HepG2 (cell line): ENCODE data around the gene SAMM50. TPM values are rescaled to one million over a fixed set of nuclear protein-coding genes. Genes with fewer than 3 reads are reported as not detected.
A peak's percentile ranks its signal among the peaks of the same experiment; 100 is the strongest.

ENCODE experiments used
- AHR ChIP-seq: IDR thresholded peaks from 2 replicates; pipeline ENCODE4 v1.6.1; 2018; ENCODE audit warnings: missing genetic modification reagents, missing compliant biosample characterization
- ARID3A ChIP-seq: IDR thresholded peaks from 2 replicates; pipeline ENCODE4 v1.6.1; 2012; ENCODE audit warnings: low read depth, low read length, improper control_type of control experiment
- DMAP1 ChIP-seq: IDR thresholded peaks from 2 replicates; pipeline ENCODE4 v1.6.1; 2016
- ESRRA ChIP-seq: sonication (generic); formaldehyde crosslinking; IDR thresholded peaks from 2 replicates; pipeline ENCODE4 v1.5.1; 2020; ENCODE audit warnings: mild to moderate bottlenecking, low read depth, missing genetic modification reagents
- FOSL1 ChIP-seq: sonication (generic); formaldehyde crosslinking; IDR thresholded peaks from 2 replicates; pipeline ENCODE4 v1.9.0; 2021; ENCODE audit warnings: missing genetic modification reagents, borderline replicate concordance
- HNF4G ChIP-seq, 2 experiments: sonication (generic) in 1 of 2; formaldehyde crosslinking in 1 of 2; IDR thresholded peaks; 2 replicates each; pipeline versions ENCODE4 v1.4.0 to v1.6.1; 2011 to 2020; ENCODE audit warnings: borderline replicate concordance in 2 of 2, low read depth in 2 of 2, mild to moderate bottlenecking in 2 of 2, low read length in 1 of 2, missing genetic modification reagents in 1 of 2, moderate library complexity in 1 of 2
- HOXA3 ChIP-seq: sonication (generic); formaldehyde crosslinking; IDR thresholded peaks from 2 replicates; pipeline ENCODE4 v1.5.0; 2020; ENCODE audit warnings: missing genetic modification reagents
- PRDM15 ChIP-seq: sonication (generic); formaldehyde crosslinking; IDR thresholded peaks from 2 replicates; pipeline ENCODE4 v1.4.0; 2020; ENCODE audit warnings: missing genetic modification reagents
- XRCC5 ChIP-seq: fragments of 200-400 bp; formaldehyde crosslinking; optimal IDR thresholded peaks from 2 replicates; pipeline ENCODE3; 2017; ENCODE audit warnings: mild to moderate bottlenecking, low read length
- YY1 ChIP-seq: IDR thresholded peaks from 2 replicates; pipeline ENCODE4 v1.6.1; 2011; ENCODE audit warnings: low read length, low read depth, moderate library complexity, mild to moderate bottlenecking; ENCODE audit not compliant: insufficient read depth, insufficient replicate concordance
- ZFAT ChIP-seq: sonication (generic); formaldehyde crosslinking; conservative IDR thresholded peaks from 2 replicates; pipeline ENCODE4 v1.8.1; 2023; ENCODE audit warnings: missing genetic modification reagents, inconsistent platforms
- ZMAT3 ChIP-seq: sonication (generic); formaldehyde crosslinking; conservative IDR thresholded peaks from 2 replicates; pipeline ENCODE4 v1.7.0; 2021; ENCODE audit warnings: missing genetic modification reagents
- ZNF143 ChIP-seq: sonication (generic); formaldehyde crosslinking; IDR thresholded peaks from 2 replicates; pipeline ENCODE4 v1.4.0; 2020; ENCODE audit warnings: missing genetic modification reagents
- ZNF260 ChIP-seq: sonication (generic); formaldehyde crosslinking; IDR thresholded peaks from 2 replicates; pipeline ENCODE4 v1.4.0; 2020; ENCODE audit warnings: missing genetic modification reagents, low read depth, mild to moderate bottlenecking, borderline replicate concordance
- ZNF564 ChIP-seq: sonication (generic); formaldehyde crosslinking; IDR thresholded peaks from 2 replicates; pipeline ENCODE4 v1.8.1; 2023; ENCODE audit warnings: mild to moderate bottlenecking, missing genetic modification reagents
- ZNF614 ChIP-seq: IDR thresholded peaks from 2 replicates; pipeline ENCODE4 v1.6.1; 2018; ENCODE audit warnings: missing biosample characterization, missing genetic modification reagents, inconsistent platforms, borderline replicate concordance
- ZNF672 ChIP-seq: sonication (generic); formaldehyde crosslinking; IDR thresholded peaks from 2 replicates; pipeline ENCODE4 v1.8.1; 2022; ENCODE audit warnings: missing genetic modification reagents
- ZNF792 ChIP-seq: IDR thresholded peaks from 2 replicates; pipeline ENCODE4 v1.6.1; 2016
- ZSCAN22 ChIP-seq: sonication (generic); formaldehyde crosslinking; IDR thresholded peaks from 2 replicates; pipeline ENCODE4 v1.4.0; 2020; ENCODE audit warnings: mild to moderate bottlenecking, missing genetic modification reagents
- ZSCAN31 ChIP-seq: sonication (generic); formaldehyde crosslinking; IDR thresholded peaks from 2 replicates; pipeline ENCODE4 v1.5.0; 2020; ENCODE audit warnings: low read depth, mild to moderate bottlenecking, missing genetic modification reagents
- polyA plus RNA-seq, 8 experiments: library from polyadenylated mRNA; depleted of rRNA in 3 of 8; stranded (reverse) in 7 of 8; unstranded in 1 of 8; fragments of >200 nt; fragmentation: Illumina TruSeq in 4 of 8; extraction: Trizol in 4 of 8; gene quantifications; 2 replicates each; pipeline versions ENCODE4 v1.2.1 to v1.2.3, GENCODE V29; 2011 to 2016; ENCODE audit warnings: low read depth in 4 of 8, missing spikeins in 1 of 8, mixed read lengths in 1 of 8; ENCODE audit not compliant: insufficient read depth in 1 of 8
- total RNA-seq, 5 experiments: library from RNA; depleted of rRNA; stranded (reverse); fragments of >200 nt; fragmentation: Illumina TruSeq; extraction: Trizol; gene quantifications; 2 replicates each; pipeline ENCODE4 v1.2.3, GENCODE V29; 2016; ENCODE audit warnings: low read depth in 1 of 5
- TF ChIP-seq, protein P1 (sequence below): sonication (generic); formaldehyde crosslinking; IDR thresholded peaks from 2 replicates; pipeline ENCODE4 v1.8.0; 2022; ENCODE audit warnings: mild to moderate bottlenecking, missing genetic modification reagents, moderate library complexity
- TF ChIP-seq, protein P2 (sequence below): IDR thresholded peaks from 2 replicates; pipeline ENCODE4 v1.6.1; 2016; ENCODE audit warnings: mild to moderate bottlenecking, missing biosample characterization, missing genetic modification reagents

The SAMM50 gene
- total and polyA plus RNA-seq, 2 of the 13 experiments (the other 11 are each of a cell fraction or from before 2014, with no cell fraction given): 34.7 to 63.4 TPM

DNA sequence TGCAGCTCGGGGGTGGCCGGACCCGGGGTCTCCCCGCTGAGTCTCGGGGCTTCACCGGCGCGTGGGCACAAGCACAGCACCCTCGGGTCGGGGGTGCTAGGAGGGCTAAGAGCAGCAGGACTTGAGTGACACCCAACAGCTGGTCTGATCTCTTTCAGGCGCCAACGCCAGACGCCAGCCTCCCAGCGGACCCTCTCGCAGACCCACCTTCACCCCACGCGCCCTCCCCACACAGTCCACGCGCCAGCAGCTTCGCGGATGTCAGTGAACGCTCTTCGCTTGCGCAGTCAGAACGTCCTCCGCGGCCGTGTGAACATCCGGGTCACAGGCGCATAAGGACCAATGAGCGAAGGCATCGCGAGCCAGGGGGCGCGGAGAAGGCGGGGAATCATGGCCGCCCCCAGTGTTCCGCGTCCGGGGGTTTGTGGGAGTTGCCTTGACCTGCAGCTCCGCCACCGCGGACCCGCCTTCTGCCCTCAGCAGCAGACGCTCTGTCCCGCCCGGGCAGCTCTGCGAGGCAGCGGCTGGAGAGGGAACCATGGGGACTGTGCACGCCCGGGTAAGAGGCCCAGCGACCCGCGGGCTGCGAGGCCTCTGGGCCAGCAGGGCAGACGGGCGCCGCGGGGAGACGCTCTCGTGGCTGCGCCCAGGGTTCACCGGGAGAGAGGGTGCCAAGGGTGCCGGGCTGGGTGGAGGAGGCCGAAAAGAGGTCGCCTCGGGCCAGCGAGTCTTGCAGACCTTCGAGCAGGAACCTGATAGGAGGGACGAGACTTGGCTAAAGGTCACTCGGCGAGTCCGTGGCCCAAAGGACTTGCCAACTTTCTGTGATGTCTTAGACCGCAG lies at the start of gene SAMM50 (continued):
- TF ChIP-seq, protein P1, sequence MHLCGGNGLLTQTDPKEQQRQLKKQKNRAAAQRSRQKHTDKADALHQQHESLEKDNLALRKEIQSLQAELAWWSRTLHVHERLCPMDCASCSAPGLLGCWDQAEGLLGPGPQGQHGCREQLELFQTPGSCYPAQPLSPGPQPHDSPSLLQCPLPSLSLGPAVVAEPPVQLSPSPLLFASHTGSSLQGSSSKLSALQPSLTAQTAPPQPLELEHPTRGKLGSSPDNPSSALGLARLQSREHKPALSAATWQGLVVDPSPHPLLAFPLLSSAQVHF (CRISPR knock-in tag): peak; percentile 74; the same call in 1 of the 2 replicates
- TF ChIP-seq ZNF143 (peak; percentile 87), ZMAT3 (CRISPR knock-in tag) (peak; percentile 80), DMAP1 (CRISPR knock-in tag) (peak; percentile 56; the same call in 1 of the 2 replicates), FOSL1 (no peak), PRDM15 (CRISPR knock-in tag) (peak; percentile 16; the same call in 1 of the 2 replicates), XRCC5 (no peak), ZNF260 (no peak), ZFAT (no peak), AHR (0 out of 2 replicates have a peak, but pooled peaks have one; percentile 27), ZSCAN31 (CRISPR knock-in tag) (peak; percentile 56; the same call in 1 of the 2 replicates), HNF4G (IDR thresholded peaks at IDR 0.05; ENCODE audit: borderline replicate concordance, low read depth, low read length) (0 out of 2 replicates have a peak, but pooled peaks have one; percentile 28), HNF4G (CRISPR knock-in tag; IDR thresholded peaks at IDR 0.05; ENCODE audit: borderline replicate concordance, low read depth) (no peak), HOXA3 (CRISPR knock-in tag) (peak; percentile 93), ESRRA (CRISPR knock-in tag) (peak; percentile 52; the same call in 1 of the 2 replicates), ZNF792 (CRISPR knock-in tag) (peak; percentile 27; the same call in 1 of the 2 replicates), YY1 (peak; percentile 98), ZSCAN22 (no peak), ZNF672 (CRISPR knock-in tag) (peak; percentile 59; the same call in 1 of the 2 replicates), ZNF614 (CRISPR knock-in tag) (peak; percentile 78; the same call in 1 of the 2 replicates), ARID3A (no peak), ZNF564 (0 out of 2 replicates have a peak, but pooled peaks have one; percentile 65)
- TF ChIP-seq, protein P2, sequence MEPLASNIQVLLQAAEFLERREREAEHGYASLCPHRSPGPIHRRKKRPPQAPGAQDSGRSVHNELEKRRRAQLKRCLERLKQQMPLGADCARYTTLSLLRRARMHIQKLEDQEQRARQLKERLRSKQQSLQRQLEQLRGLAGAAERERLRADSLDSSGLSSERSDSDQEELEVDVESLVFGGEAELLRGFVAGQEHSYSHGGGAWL (CRISPR knock-in tag): no peak; the same call in none of the 2 replicates
